CMK (cell line): ENCODE data around the gene SLC39A11.
"Not testable (repeated sequence)": the region's sequence is repeated elsewhere in the genome, so short reads cannot be mapped to it uniquely, and the experiment has no call there.

ENCODE experiments used
- DNase-seq: peaks from one replicate; pipeline ENCODE4 v3.0.0-alpha.2; 2010; ENCODE audit warnings: low read depth

Gene SLC39A11

DNA sequence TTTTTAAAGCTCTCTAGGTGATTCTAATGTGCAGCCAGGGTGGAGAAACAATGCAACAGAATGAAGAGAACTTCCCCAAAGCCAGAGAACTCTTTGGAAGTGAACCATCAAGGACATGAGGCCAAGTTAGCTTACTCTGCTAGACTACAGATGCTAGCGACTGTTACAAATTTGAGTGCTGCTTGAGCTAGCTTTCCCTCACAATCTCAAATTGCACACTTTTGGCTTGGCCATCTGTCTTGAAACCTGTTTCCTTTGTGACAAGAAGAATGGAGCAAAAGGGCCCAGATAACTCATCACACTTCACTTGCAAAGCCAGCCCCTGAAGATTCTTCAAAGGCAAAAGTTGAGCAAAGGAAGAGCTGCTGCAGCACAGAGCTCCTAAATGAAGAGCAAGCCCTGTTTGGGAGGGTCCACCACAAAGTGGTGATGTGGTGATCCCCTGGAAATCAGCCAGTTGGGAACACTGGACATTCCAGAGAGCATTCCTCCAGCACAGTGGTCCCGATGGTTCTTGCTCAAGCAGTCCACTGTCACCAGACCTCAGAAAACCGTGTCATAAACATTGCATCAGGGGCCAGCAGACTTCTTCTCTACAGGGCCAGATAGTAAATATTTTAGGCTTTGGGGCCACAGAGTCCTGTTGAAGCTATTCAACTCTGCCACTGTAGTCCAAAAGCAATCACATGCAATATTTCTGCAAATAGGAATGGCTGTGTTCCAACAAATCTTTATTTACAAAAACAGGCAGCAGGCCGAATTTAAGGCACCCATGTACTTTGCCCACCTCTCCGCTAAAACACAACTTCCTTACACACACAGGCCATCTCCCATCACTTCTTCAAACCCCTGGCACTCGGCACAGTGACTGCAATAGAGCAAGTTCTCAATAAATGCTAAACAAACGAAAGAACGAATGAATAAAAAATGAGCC is 21.2 kb downstream of the SLC39A11 start:
- DNase-seq: peak; percentile 89

DNA sequence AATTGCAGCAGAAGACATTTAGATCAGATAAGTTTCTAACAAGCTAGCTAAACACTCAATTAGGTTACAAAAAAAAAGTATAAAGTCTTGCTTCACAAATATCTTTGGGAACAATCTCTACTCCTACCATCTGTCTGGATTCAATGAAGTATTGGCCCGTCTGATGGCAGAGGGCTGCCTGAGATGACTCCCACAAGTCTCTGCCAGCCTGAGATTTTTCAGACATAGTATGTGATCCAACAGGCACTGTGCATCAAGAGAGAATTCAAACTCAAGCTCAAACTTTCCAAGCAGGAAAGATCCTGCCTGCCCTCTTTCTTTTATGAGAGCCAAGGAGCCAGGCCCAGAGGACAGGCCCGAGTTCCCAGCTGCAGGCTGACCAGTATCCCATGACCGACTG is 22.6 kb downstream of the SLC39A11 start:
- DNase-seq: no peak

DNA sequence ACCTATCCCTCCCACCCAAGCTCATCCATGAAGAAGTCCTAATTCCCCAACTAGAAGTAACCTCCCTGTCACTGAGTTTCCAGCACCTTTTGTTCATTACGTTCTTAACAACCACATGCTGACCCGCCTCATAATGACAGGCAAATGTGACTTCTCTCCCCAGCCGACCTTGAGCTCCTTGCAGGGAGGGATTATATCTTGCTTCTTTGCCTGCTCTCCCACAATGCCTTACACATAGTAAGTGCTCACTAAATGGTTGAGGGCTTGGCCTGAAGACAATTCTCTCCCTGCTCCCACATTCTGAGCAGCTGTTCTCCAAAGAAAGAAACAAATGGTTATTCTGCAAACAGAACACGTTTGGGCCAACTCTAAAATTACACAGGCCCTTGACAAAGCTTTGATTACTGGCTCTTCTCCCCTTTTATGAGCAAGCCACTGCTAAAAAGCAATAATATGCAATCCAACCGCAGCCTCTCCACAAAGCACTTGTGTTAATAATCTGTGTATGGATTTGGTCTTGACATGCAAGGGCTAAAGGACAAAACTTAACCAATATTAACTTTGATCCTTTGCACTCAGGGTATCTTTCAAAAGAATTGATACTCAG is 23.2 kb downstream of the SLC39A11 start:
- no peak for DNase-seq

DNA sequence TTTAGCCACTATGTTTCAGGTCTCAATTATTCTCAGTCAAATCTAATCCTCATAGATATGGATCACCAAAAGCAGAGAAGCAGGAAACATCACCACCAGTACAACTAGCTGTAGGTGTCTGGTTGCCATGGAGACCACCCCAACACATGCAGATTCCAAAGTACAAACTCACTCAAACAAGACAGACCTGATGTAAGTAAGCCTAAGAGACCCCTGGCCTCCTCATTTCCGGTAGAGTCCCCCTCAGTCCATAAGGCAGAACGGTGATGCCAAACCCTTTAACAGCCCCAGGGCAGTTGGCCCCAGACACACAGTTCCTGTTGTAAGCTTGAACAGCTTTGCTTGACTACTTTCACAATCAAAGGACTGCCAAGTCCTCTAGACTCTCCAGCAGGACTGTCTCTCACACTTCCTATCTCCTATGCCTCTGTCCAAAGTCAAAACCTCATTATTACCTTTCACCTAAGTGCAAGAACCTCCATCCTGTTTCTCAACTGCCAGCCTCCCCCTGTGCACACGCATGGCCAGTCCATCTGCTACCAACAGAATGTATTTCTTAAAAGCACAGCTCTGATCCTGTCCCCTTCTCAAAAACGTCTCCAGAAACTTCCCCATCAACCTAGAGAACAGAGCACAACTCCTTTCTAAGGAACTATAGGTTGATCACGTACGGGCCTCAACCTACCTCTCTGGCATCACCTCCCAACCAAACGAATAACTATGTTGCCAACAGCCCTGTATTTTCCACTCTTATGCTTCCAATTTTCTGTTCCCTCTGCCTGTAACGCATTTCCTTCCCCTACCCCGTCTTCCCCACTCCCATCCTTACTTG is 23.9 kb downstream of the SLC39A11 start:
- no peak for DNase-seq

DNA sequence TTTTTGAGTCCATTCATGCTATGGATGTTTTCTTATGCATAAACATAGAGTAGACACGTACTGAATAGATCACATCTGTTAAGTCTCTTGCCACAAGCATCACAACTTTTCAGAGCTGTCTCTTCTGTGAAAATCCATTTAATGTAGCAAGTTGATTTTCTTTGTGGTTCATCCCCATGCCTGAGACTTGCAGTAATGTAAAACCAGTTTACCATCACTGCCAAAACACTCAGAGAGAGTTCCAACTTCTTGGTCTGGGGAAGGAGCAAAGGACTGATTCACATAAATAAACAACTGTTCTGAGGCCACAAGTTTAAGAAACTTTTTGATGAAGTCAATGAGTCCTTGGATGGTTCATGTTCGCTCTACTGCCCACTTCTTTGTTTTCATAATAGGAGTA is 24.8 kb downstream of the SLC39A11 start:
- not testable (repeated sequence) for DNase-seq

DNA sequence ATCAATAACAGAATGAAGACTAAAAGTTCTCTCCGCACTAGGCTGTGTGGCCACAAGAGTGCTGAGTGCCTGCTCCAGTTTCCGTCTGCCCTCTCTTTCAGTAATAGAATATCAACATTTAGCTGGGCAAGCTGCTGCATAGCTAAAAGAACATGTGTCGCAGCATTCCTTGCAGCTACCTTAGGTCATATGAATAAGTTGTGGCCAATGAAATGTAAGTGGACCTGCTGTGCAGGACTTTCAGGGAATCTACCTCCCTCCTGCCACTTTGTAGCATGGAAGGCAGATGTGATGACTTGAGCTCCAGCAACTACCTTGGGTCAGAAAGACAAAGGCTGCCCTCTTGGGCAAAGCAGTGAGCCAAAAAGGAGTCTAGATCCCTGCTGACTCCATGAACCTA is 25.4 kb downstream of the SLC39A11 start:
- DNase-seq: no peak

DNA sequence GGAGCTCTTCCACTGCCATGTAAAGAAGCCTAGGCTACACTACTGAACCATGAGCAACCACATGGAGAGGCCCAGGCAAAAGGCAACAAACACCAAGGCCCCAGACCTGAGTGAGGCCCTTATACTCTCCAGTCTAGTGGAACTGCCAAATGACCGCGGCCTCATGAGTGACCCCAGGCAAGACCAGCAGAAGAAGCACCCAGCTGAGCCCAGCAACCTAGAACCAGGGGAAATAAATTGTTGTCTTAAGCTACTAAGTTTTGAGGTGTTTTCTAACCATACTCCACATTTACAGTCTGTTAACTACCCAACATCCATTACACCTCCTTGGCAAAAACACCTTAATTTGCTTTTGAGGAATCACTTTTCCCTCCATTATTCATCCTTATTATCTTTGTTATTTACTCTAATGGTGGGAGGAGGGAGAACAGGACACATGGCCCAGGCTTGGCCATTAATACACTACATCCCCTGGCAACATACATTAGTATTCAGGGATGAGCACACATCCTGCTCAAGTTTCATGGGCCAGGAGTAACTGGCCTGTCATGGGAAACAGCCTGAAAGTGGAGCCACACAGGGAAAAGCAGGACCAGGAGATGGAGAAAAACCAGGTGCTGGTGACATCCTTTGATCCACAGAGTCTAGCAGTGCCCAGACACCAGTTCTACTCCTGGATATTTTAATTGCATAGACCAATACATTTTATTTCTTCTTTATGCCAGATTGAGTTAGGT is 26.2 kb downstream of the SLC39A11 start:
- no peak for DNase-seq

DNA sequence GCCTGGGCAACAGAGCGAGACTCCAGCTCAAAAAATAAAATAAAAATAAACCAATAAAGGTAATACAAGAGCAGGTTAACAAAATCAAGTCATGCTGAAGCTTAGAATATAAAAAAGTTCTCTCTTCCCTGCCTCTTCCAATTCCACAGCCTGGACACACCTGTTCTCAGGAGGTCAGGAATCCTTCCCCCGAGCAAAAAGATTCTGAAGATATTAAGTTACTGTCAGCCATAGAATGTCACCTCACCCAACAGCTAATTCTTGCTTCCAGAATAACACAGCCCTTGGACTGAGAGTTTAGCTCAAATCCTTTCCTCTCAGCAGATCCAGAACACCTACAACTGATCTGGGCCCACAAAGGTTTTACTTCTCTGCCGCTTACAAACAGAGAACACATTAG is 27.1 kb downstream of the SLC39A11 start:
- no peak for DNase-seq

DNA sequence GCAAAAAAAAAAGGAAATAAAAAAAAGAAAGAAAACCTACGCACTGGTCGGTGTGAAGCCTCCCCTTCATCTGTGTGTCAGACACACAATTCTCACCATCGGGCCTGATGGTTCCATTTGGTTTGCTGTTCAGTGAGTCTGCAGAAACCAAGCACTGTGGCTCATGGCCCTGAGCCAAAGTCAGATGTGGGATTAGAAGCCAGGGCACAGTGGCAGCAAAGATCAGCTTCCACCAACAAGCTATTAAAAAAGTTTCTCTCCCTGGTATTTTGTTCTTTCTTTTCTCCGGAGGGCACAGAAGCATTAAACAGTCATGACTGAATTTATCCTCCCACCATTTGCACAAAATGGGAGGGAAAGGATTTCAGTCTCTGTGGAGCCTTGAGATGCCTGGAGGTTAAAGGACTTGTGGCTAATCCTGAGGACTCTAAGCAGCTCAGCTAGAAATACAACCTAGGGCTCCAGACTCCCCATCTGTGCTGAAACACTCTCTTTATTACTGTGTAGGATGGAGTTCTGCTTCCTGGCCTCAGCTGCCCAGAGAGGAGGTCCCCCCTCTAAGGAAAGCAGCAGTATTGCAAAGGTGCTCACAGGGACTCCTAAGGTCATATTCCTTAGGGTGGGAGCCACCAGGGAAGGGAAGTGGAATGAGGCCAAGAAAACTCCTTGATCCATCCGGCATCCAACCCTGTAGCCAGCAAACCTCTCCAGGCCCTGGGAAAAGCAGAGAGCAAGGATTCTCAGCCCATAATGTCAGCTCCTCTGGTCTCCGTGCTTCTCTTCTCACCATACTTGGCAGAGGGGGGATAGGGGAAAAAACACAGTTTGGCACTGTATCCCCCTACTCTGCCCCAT is 28.2 kb downstream of the SLC39A11 start:
- DNase-seq: no peak

DNA sequence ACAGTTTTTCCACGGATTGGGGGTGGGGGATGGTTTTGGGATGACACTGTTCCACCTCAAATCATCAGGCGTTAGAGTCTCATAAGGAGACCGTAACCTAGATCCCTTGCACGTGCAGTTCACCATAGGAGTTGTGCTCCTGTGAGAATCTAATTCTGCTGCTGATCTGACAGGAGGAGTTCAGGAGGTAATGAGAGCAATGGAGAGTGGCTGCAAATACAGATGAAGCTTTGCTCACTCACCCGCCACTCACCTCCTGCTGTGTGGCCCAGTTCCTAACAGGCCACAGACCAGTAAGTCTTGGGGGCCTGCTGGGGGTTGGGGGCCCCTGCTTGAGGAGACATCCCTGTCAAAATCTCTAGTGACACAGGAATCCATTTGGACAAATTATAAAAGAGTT is 29.8 kb downstream of the SLC39A11 start:
- DNase-seq: no peak

DNA sequence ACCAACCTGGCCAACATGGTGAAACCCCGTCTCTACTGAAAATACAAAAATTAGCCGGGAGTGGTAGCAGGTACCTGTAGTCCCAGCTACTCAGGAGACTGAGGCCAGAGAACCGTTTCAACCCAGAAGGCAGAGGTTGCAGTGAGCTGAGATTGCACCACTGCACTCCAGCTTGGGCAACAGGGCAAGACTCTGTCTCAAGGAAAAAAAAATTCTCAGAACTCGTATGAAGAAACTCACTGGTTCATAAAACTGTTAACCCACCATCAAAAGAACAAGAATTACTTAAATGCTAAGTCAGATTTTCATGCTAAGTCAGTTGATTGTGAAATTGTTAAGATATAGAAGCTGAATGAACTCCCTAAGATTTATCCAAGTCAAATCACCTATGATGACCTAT is 31.3 kb downstream of the SLC39A11 start:
- DNase-seq: no peak

DNA sequence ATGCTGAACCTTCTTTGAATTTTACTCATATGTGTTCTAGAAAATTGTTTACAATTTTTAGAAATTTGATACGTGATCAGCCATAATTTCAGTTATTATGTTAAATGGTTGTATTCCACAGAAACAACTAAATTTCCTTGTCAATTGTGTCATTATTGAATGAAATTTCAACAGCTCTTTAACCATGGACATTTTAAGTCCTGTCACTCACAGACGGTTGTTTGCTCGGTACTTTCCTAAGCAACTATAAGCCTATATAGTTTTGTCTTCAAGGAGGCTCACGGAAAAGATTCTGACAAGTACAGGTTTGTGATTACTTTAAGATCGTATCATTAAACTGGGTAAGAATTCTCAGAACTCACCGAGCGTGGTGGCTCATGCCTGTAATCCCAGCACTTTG is 31.8 kb downstream of the SLC39A11 start:
- DNase-seq: no peak

DNA sequence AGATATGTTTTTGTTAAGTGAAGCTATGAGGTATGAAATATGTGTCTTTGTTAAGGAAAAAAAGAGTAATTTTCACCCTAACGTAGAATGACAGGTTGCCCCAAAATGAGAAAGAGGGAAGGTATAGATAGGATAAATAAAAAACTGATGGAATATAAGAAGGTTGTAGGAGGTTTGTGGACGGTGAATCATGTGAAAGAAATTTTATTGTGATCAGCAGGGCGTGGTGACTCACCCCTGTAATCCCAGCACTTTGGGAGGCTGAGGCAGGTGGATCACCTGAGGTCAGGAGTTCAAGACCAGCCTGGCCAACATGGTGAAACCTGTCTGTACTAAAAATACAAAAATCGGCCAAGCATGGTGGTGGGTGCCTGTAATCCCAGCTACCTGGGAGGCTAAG is 32.8 kb downstream of the SLC39A11 start:
- not testable (repeated sequence) for DNase-seq

DNA sequence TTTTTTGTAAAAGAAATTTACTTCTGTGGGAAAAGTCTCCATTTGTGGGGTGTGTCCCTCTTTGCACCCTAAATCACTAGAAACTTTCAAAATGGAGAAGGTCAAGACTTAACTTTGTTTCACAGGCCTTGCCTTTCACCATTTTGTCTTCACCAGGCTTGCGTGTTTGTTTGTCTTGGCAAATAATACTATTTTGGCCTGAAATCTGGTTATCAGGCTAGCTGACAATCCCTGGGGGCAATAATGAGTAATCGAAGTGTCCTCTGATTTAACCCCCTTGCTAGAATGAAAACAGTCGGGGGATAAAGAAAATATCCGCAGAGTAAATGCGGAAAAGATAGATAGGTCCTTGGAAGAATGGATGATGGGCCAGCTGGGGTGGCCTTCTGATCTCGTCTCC is 34.5 kb downstream of the SLC39A11 start:
- DNase-seq: no peak

DNA sequence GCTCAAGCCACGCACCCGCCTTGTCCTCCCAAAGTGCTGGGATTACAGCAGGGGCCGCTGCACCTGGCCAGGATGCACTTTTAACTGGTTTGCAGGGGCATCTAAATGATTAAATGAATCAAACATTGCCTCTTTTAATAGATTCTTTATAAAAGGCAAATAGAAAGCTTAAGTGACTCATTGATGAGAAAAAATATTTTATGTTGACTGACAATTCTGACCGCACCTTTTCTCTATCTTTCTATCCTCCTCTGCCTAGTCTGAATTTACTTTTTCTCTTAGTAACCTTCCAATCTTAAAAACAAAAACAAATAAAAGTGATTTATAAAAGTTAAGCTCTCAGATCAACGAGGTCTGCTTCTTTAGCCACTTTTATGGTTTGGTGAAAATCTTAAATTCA is 35.3 kb downstream of the SLC39A11 start:
- no peak for DNase-seq

DNA sequence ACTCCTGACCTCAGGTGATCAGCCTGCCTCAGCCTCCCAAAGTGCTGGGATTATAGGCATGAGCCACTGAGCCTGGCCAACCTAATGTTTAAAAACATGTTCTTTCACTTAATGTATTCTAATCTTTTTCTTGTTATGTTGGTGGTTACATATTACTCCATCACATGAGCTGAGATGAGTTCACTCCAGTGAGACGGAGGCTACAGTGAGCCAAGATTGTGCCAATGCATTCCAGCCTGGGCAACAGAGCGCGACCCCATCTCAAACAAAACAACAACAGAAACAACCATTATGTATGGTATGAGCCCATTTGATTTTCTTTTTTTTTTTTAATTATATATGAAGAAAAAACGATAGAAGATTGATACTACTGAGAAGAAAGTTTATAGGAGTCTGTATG is 39.6 kb downstream of the SLC39A11 start:
- DNase-seq: no peak

DNA sequence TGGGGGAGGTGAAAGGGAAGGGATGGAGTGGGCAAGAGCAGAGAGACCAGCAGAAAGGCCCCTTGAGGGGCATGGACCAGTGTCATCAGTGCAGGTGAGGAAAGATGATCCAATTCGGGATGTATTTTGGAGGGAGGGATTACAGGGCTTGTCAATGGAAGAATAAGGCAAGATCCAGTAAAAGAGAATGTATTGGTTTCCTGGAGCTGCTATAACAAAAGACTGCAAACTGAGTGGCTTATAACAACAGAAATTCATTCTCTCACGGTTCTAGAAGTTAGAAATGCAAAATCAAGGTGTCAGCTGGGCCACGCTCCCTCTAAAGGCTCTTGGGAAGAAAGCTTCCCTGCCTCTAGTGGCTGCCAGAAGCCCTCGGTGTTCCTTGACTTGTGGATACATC is 41.7 kb downstream of the SLC39A11 start:
- DNase-seq: no peak

DNA sequence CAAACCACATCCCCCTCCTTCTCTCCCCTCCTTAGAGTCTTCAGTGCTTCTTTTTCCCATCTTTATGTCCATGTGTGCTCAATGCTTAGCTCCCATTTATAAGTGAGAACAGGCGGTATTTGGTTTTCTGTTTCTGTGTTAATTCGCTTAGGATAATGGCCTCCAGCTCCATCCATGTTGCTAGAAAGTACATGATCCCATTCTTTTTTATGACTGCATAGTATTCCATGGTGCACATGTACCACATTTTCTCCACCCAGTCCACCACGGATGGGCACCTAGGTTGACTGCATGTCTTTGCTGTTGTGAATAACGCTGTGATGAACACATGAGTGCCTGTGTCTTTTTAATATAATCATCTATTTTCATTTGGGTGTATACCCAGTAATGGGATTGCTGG is 44.3 kb downstream of the SLC39A11 start:
- no peak for DNase-seq

DNA sequence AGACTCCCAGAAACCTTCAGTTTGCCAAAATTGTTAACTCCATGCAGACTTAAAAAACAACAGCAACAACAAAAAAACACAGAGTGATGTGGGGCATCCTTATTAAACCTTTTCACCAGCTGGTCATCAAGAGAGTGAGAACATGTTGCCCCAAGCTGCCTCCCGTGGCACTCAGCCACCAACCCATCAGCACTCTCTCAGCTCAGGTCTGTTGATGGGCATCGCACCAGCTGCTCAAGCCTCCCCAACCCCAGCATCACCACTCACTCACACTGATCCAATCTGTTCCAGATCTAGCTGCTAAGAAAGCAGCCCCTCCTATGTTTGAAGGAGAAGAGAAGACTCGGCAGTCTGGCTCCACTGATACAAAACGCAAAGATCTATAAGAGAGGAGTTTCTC is 46.8 kb downstream of the SLC39A11 start:
- no peak for DNase-seq

DNA sequence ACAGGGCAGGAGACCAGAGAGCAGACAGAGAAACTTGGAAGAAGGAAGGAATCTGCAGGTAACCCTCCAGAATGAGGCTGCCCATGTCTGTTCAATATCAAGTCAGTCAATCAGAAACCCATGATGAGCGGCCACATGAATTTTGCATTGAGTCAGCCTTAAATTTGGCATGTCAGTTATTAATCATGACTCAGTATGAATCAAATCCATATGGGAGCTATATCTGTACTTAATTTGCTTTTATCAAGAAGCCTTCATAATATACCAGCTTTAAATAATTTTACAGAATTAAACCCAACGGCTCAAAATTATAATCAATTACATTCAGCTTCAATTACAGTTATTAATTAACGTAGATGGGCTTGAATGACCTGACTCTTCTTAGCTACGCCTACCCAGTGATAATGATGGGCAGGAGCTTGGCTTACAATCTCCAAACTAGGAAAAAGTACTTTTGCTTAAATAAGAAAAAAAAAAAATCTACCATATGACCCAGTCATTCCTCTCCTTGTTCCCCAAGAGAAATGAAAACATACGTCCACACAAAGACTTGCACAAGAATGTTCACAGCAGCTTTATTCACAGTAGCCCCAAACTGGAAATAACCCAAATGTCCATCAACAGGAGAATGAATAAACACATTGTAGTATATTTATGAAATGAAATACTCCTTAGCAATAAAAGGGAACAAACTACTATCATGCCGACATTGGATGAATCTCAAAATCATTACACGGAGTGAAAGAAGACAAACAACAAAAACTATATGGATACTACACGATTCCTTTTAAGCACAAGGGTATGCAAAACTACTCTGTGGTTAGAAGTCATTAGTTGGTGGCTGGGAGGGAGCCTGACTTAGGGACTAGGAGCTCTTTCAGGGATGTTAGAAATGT is 48.6 kb downstream of the SLC39A11 start:
- no peak for DNase-seq
